ENCODE results near the gene TYMS. TPM values are rescaled to one million over a fixed set of nuclear protein-coding genes. Genes with fewer than 3 reads are reported as not detected.

The TYMS gene
- total and polyA plus RNA-seq, 2 donors (not counting 1 experiment from before 2014, with no cell fraction given): 0.34 to 1.1 TPM

- H3K4me1 Mint-ChIP-seq: no peaks in the 10 kb centered on the region
- H2AFZ ChIP-seq (ENCODE audit: insufficient read depth, low read depth, low read length, poor library complexity, severe bottlenecking): no peak overlapping the region
- CTCF ChIA-PET: no interaction called here
- no peak overlapping the region for H3K4me3 Mint-ChIP-seq
- no peaks in the 10 kb centered on the region for H3K27me3 ChIP-seq (replicated peaks in 1 of 4; ENCODE audit: control extremely low read depth in 1 of 4, control insufficient read depth in 3 of 4, insufficient read depth in 4 of 4, low read length in 3 of 4)
- H3K4me1 ChIP-seq (ENCODE audit: control insufficient read depth in 2 of 2, insufficient read depth in 2 of 2, low read length in 2 of 2): no peaks in the 10 kb centered on the region
- no peaks in the 10 kb centered on the region for H3K79me2 ChIP-seq (ENCODE audit: control insufficient read depth, insufficient read depth, low read length)
- H3K27me3 Mint-ChIP-seq: no peaks in the 10 kb centered on the region
- H3K4me2 ChIP-seq (replicated peaks; ENCODE audit: low read depth, low read length, poor library complexity, severe bottlenecking): no peak overlapping the region
- no peak overlapping the region for H3K27ac ChIP-seq (ENCODE audit: low read length in 2 of 2)
- POLR2A ChIA-PET: no interaction called here
- H3K4me3 ChIP-seq (ENCODE audit: control extremely low read depth in 1 of 5, extremely low read depth in 1 of 5, insufficient read depth in 1 of 5, low read depth in 2 of 5, low read length in 4 of 5): no peak overlapping the region
- DNase-seq (no peak), ATAC-seq (ENCODE audit: low read depth) (no peak)
- intact Hi-C loops (cut with micrococcal nuclease): no loop called here
- 97% methylated on average over 14 of the region's 15 CpGs for WGBS (ENCODE audit: insufficient coverage)
- no peaks in the 10 kb centered on the region for H3K36me3 ChIP-seq (replicated peaks in 1 of 2; ENCODE audit: control extremely low read depth in 1 of 2, control insufficient read depth in 1 of 2, extremely low read depth in 1 of 2, insufficient read depth in 2 of 2, low read length in 1 of 2)
- no peaks in the 10 kb centered on the region for H4K20me1 ChIP-seq (ENCODE audit: control insufficient read depth, insufficient read depth, low read length, poor library complexity, severe bottlenecking)
- no peaks in the 10 kb centered on the region for H3K9me3 ChIP-seq (ENCODE audit: control extremely low read depth in 1 of 3, control insufficient read depth in 2 of 3, insufficient read depth in 1 of 3, low read length in 2 of 3)
- H3K9ac ChIP-seq (ENCODE audit: low read length): no peak overlapping the region
- no peaks in the 10 kb centered on the region for H3K9me3 Mint-ChIP-seq (ENCODE audit: insufficient read depth)
- no peak for TF ChIP-seq EZH2 (IDR thresholded peaks at IDR 0.05; ENCODE audit: borderline replicate concordance, insufficient read depth, low read depth, low read length, poor library complexity, severe bottlenecking)
- no peak for TF ChIP-seq CTCF (IDR thresholded peaks at IDR 0.05)
- H3K27ac Mint-ChIP-seq: no peak overlapping the region
Measured at GRCh38 chr18:678482-679182, 21.2 kb downstream of the TYMS start.

DNA sequence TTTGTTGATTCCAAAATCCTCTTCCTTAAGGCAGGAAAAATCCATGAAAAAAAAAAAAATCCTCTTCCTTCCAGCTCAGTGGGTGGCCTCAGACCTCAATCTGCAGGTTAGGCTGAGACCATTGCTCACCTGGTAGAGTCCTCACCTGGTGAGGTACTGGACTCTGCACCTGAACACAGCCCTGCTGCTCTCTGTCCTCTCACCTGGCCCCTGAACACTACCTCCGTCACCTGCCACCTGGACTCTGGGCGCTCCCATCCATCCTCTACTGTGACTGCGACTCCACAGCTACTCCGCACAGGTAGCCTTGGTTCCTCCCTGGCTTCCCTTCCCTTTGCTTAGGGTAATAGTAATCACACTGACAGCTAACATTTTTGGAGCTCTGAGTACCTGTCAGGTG is 22.1 kb downstream of the TYMS start:
- intact Hi-C loops (cut with micrococcal nuclease): no loop called here
- ChIA-PET POLR2A (no interaction called here), CTCF (no interaction called here)
- H3K4me1 Mint-ChIP-seq: no peaks in the 10 kb centered on the region
- no peaks in the 10 kb centered on the region for H3K27me3 ChIP-seq (replicated peaks in 1 of 4; ENCODE audit: control extremely low read depth in 1 of 4, control insufficient read depth in 3 of 4, insufficient read depth in 4 of 4, low read length in 3 of 4)
- no peaks in the 10 kb centered on the region for H4K20me1 ChIP-seq (ENCODE audit: control insufficient read depth, insufficient read depth, low read length, poor library complexity, severe bottlenecking)
- H3K4me3 Mint-ChIP-seq: no peak overlapping the region
- ATAC-seq (ENCODE audit: low read depth) (no peak), DNase-seq (no peak)
- no peaks in the 10 kb centered on the region for H3K4me1 ChIP-seq (ENCODE audit: control insufficient read depth in 2 of 2, insufficient read depth in 2 of 2, low read length in 2 of 2)
- WGBS (ENCODE audit: insufficient coverage): 96% methylated on average over 4 of the region's 4 CpGs
- H3K27me3 Mint-ChIP-seq: no peaks in the 10 kb centered on the region
- H3K4me2 ChIP-seq (replicated peaks; ENCODE audit: low read depth, low read length, poor library complexity, severe bottlenecking): no peak overlapping the region
- H3K9ac ChIP-seq (ENCODE audit: low read length): no peak overlapping the region
- no peak for TF ChIP-seq EZH2 (IDR thresholded peaks at IDR 0.05; ENCODE audit: borderline replicate concordance, insufficient read depth, low read depth, low read length, poor library complexity, severe bottlenecking)
- no peak for TF ChIP-seq CTCF (IDR thresholded peaks at IDR 0.05)
- no peaks in the 10 kb centered on the region for H3K9me3 Mint-ChIP-seq (ENCODE audit: insufficient read depth)
- no peak overlapping the region for H3K4me3 ChIP-seq (ENCODE audit: control extremely low read depth in 1 of 5, extremely low read depth in 1 of 5, insufficient read depth in 1 of 5, low read depth in 2 of 5, low read length in 4 of 5)
- no peaks in the 10 kb centered on the region for H3K9me3 ChIP-seq (ENCODE audit: control extremely low read depth in 1 of 3, control insufficient read depth in 2 of 3, insufficient read depth in 1 of 3, low read length in 2 of 3)
- no peak overlapping the region for H2AFZ ChIP-seq (ENCODE audit: insufficient read depth, low read depth, low read length, poor library complexity, severe bottlenecking)
- H3K79me2 ChIP-seq (ENCODE audit: control insufficient read depth, insufficient read depth, low read length): no peaks in the 10 kb centered on the region
- H3K27ac Mint-ChIP-seq: no peak overlapping the region
- H3K27ac ChIP-seq (ENCODE audit: low read length in 2 of 2): no peak overlapping the region
- H3K36me3 ChIP-seq (replicated peaks in 1 of 2; ENCODE audit: control extremely low read depth in 1 of 2, control insufficient read depth in 1 of 2, extremely low read depth in 1 of 2, insufficient read depth in 2 of 2, low read length in 1 of 2): no peaks in the 10 kb centered on the region
